Activated CD4-positive, alpha-beta T cell treated with anti-CD3 and anti-CD28 coated beads for 36 hours (primary cell): ENCODE data around the gene ELOVL4. TPM values are rescaled to one million over a fixed set of nuclear protein-coding genes. Genes with fewer than 3 reads are reported as not detected.

Experiments used
- ATAC-seq: fragments of 200-7000 bp; cut with Tn5 transposase; one replicate; pipeline ENCODE4 v1.10.0; 2021; ENCODE audit warnings: mild to moderate bottlenecking, moderate library complexity
- CTCF ChIA-PET: fragments of 350-600 bp; sonication (Branson Sonifier 250); formaldehyde crosslinking; loops from one replicate; lab custom pipeline; 2021; ENCODE audit warnings: antibody characterized with exemption; lab: Charles Lee
- POLR2A ChIA-PET: fragments of 350-600 bp; sonication (Branson Sonifier 250); formaldehyde crosslinking; loops from one replicate; lab custom pipeline; 2021; ENCODE audit warnings: antibody characterized with exemption, inconsistent platforms; lab: Charles Lee
- DNase-seq: peaks from one replicate; pipeline ENCODE4 v3.0.0-alpha.2; 2020
- H3K27ac Mint-ChIP-seq: one replicate; pipeline ENCODE4 v1.8.0; 2021; ENCODE audit warnings: mixed read lengths
- H3K27me3 Mint-ChIP-seq: one replicate; pipeline ENCODE4 v1.8.0; 2021; ENCODE audit warnings: mixed read lengths
- H3K36me3 Mint-ChIP-seq: one replicate; pipeline ENCODE4 v1.8.0; 2021; ENCODE audit warnings: low read depth, mixed read lengths
- H3K4me1 Mint-ChIP-seq: one replicate; pipeline ENCODE4 v1.8.0; 2021; ENCODE audit warnings: mixed read lengths
- H3K4me3 Mint-ChIP-seq: one replicate; pipeline ENCODE4 v1.8.0; 2021; ENCODE audit warnings: mild to moderate bottlenecking, moderate library complexity, mixed read lengths
- H3K9me3 Mint-ChIP-seq: one replicate; pipeline ENCODE4 v1.8.0; 2021; ENCODE audit warnings: low read depth, mixed read lengths
- intact Hi-C, 2 experiments: fragments of 100-400 bp; cut with DNase I in 1 of 2; cut with micrococcal nuclease in 1 of 2; formaldehyde crosslinking; loops; one replicate each; pipeline versions ENCODE4 v1.14.2 to v1.15.1; 2022 to 2024; cut with DNase I, micrococcal nuclease
- total RNA-seq, 2 experiments: library from RNA; stranded (reverse); gene quantifications; one replicate each; pipeline ENCODE4 v1.2.3, GENCODE V29; 2021

ELOVL4 gene
- total RNA-seq, 2 experiments from 2014 or later = 1.3 to 1.6 TPM

GRCh38 chr6:79909517-79909916 lies 37.8 kb downstream of the ELOVL4 start:
- Mint-ChIP-seq H3K27me3 (peaks cover 10% of the 10 kb centered on the region), H3K4me3 (no peak overlapping the region), H3K36me3 (no peaks in the 10 kb centered on the region), H3K27ac (no peak overlapping the region), H3K9me3 (no peaks in the 10 kb centered on the region), H3K4me1 (no peaks in the 10 kb centered on the region)
- no peak for DNase-seq
- intact Hi-C loops = no loop called here
- CTCF ChIA-PET = no interaction called here
- ATAC-seq = no peak
- POLR2A ChIA-PET = no interaction called here

GRCh38 chr6:79902046-79902445 lies 45.3 kb downstream of the ELOVL4 start:
- H3K4me3 Mint-ChIP-seq = no peak overlapping the region
- POLR2A ChIA-PET = no interaction called here
- H3K9me3 Mint-ChIP-seq = no peaks in the 10 kb centered on the region
- no peaks in the 10 kb centered on the region for H3K4me1 Mint-ChIP-seq
- peaks cover 6% of the 10 kb centered on the region for H3K27me3 Mint-ChIP-seq
- H3K27ac Mint-ChIP-seq = no peak overlapping the region
- no peak for DNase-seq
- ATAC-seq = no peak
- CTCF ChIA-PET = interaction anchor here (0.7 to 1.1 kb wide), 3 partner anchors 33 to 96 kb away, joined by 3 read pairs; no protein-coding TSS in a partner anchor
- H3K36me3 Mint-ChIP-seq = no peaks in the 10 kb centered on the region
- intact Hi-C loops = no loop called here

GRCh38 chr6:79898076-79898475 lies 49.3 kb downstream of the ELOVL4 start:
- Mint-ChIP-seq H3K4me1 (no peaks in the 10 kb centered on the region), H3K4me3 (no peak overlapping the region), H3K27ac (no peak overlapping the region), H3K9me3 (no peaks in the 10 kb centered on the region), H3K27me3 (peaks cover 2% of the 10 kb centered on the region), H3K36me3 (no peaks in the 10 kb centered on the region)
- ATAC-seq (no peak), DNase-seq (no peak)
- POLR2A ChIA-PET = interaction anchor here (0.6 kb wide), 1 partner anchor 893 kb away, joined by 3 read pairs; no protein-coding TSS in a partner anchor
- intact Hi-C loops = no loop called here
- CTCF ChIA-PET = interaction anchor here (0.6 to 1.5 kb wide), 5 partner anchors 22 to 195 kb away, joined by 3 to 6 read pairs (median 3); no protein-coding TSS in a partner anchor

GRCh38 chr6:79896075-79896449 lies 51.3 kb downstream of the ELOVL4 start:
- Mint-ChIP-seq H3K9me3 (peaks cover 3% of the 10 kb centered on the region), H3K36me3 (no peaks in the 10 kb centered on the region), H3K27me3 (peaks cover 2% of the 10 kb centered on the region), H3K4me1 (no peaks in the 10 kb centered on the region), H3K27ac (no peak overlapping the region), H3K4me3 (no peak overlapping the region)
- ATAC-seq = no peak
- intact Hi-C loops = no loop called here
- ChIA-PET POLR2A (no interaction called here), CTCF (interaction anchor here (1.4 kb wide), 1 partner anchor 54 kb away, joined by 3 read pairs; no protein-coding TSS in a partner anchor)
- DNase-seq = no peak

- peaks cover 4% of the 10 kb centered on the region for H3K27me3 Mint-ChIP-seq
- H3K9me3 Mint-ChIP-seq = peaks cover 7% of the 10 kb centered on the region
- no peak for DNase-seq
- POLR2A ChIA-PET = no interaction called here
- H3K4me3 Mint-ChIP-seq = no peak overlapping the region
- CTCF ChIA-PET = interaction anchor here (1.4 kb wide), 1 partner anchor 54 kb away, joined by 3 read pairs; no protein-coding TSS in a partner anchor
- H3K27ac Mint-ChIP-seq = no peak overlapping the region
- H3K4me1 Mint-ChIP-seq = no peaks in the 10 kb centered on the region
- intact Hi-C loops = no loop called here
- ATAC-seq = no peak
- no peaks in the 10 kb centered on the region for H3K36me3 Mint-ChIP-seq
Measured at GRCh38 chr6:79895382-79896074, 51.8 kb downstream of the ELOVL4 start.

GRCh38 chr6:79894939-79895338 lies 52.4 kb downstream of the ELOVL4 start:
- H3K9me3 Mint-ChIP-seq = peaks cover 7% of the 10 kb centered on the region
- ChIA-PET POLR2A (no interaction called here), CTCF (no interaction called here)
- intact Hi-C loops = no loop called here
- no peaks in the 10 kb centered on the region for H3K36me3 Mint-ChIP-seq
- DNase-seq (no peak), ATAC-seq (no peak)
- H3K4me1 Mint-ChIP-seq = no peaks in the 10 kb centered on the region
- no peak overlapping the region for H3K4me3 Mint-ChIP-seq
- no peak overlapping the region for H3K27ac Mint-ChIP-seq
- peaks cover 7% of the 10 kb centered on the region for H3K27me3 Mint-ChIP-seq

- intact Hi-C loops = no loop called here
- ChIA-PET POLR2A (no interaction called here), CTCF (interaction anchor here (1.0 kb wide), 1 partner anchor 19 kb away, joined by 5 read pairs; no protein-coding TSS in a partner anchor)
- Mint-ChIP-seq H3K4me3 (no peak overlapping the region), H3K27ac (no peak overlapping the region), H3K27me3 (peaks cover 8% of the 10 kb centered on the region), H3K4me1 (no peaks in the 10 kb centered on the region), H3K9me3 (peaks cover 7% of the 10 kb centered on the region), H3K36me3 (no peaks in the 10 kb centered on the region)
- ATAC-seq (no peak), DNase-seq (no peak)
Measured at GRCh38 chr6:79888587-79888986, 58.8 kb downstream of the ELOVL4 start.

GRCh38 chr6:79878142-79878748 lies 69.1 kb downstream of the ELOVL4 start:
- H3K27ac Mint-ChIP-seq = no peak overlapping the region
- H3K4me3 Mint-ChIP-seq = no peak overlapping the region
- no peaks in the 10 kb centered on the region for H3K4me1 Mint-ChIP-seq
- peaks cover 33% of the 10 kb centered on the region for H3K27me3 Mint-ChIP-seq
- H3K36me3 Mint-ChIP-seq = no peaks in the 10 kb centered on the region
- no peak for DNase-seq
- ChIA-PET POLR2A (no interaction called here), CTCF (interaction anchor here (1.0 to 1.1 kb wide), 2 partner anchors 9 to 10 kb away, joined by 4 read pairs; no protein-coding TSS in a partner anchor)
- intact Hi-C loops = no loop called here
- ATAC-seq = no peak
- H3K9me3 Mint-ChIP-seq = peaks cover 2% of the 10 kb centered on the region

- Mint-ChIP-seq H3K27me3 (peaks cover 16% of the 10 kb centered on the region), H3K36me3 (no peaks in the 10 kb centered on the region), H3K9me3 (peaks cover 2% of the 10 kb centered on the region), H3K4me3 (no peak overlapping the region), H3K27ac (no peak overlapping the region), H3K4me1 (peaks cover 6% of the 10 kb centered on the region)
- ATAC-seq (no peak), DNase-seq (no peak)
- intact Hi-C loops = no loop called here
- ChIA-PET POLR2A (no interaction called here), CTCF (interaction anchor here (0.6 to 0.7 kb wide), 2 partner anchors 12 to 173 kb away, joined by 3 read pairs; no protein-coding TSS in a partner anchor)
Measured at GRCh38 chr6:79874531-79875134, 72.7 kb downstream of the ELOVL4 start.

- no peaks in the 10 kb centered on the region for H3K36me3 Mint-ChIP-seq
Measured at GRCh38 chr6:79872986-79873385, 74.4 kb downstream of the ELOVL4 start.

GRCh38 chr6:79872303-79872702 lies 75.0 kb downstream of the ELOVL4 start:
- H3K9me3 Mint-ChIP-seq = no peaks in the 10 kb centered on the region
- H3K4me3 Mint-ChIP-seq = no peak overlapping the region
- CTCF ChIA-PET = no interaction called here
- no peak for DNase-seq
- H3K27ac Mint-ChIP-seq = no peak overlapping the region
- H3K27me3 Mint-ChIP-seq = peaks cover 13% of the 10 kb centered on the region
- H3K4me1 Mint-ChIP-seq = peaks cover 8% of the 10 kb centered on the region
- intact Hi-C loops = no loop called here
- POLR2A ChIA-PET = no interaction called here
- no peaks in the 10 kb centered on the region for H3K36me3 Mint-ChIP-seq
- ATAC-seq = no peak

More at GRCh38 chr6:79872986-79873385, 74.4 kb downstream of the ELOVL4 start:
- POLR2A ChIA-PET = no interaction called here
- ATAC-seq = no peak
- peaks cover 8% of the 10 kb centered on the region for H3K4me1 Mint-ChIP-seq
- DNase-seq = no peak
- intact Hi-C loops = no loop called here
- peaks cover 13% of the 10 kb centered on the region for H3K27me3 Mint-ChIP-seq
- H3K27ac Mint-ChIP-seq = no peak overlapping the region
- CTCF ChIA-PET = interaction anchor here (1.1 kb wide), 1 partner anchor 1881 kb away, joined by 4 read pairs; no protein-coding TSS in a partner anchor
- H3K9me3 Mint-ChIP-seq = no peaks in the 10 kb centered on the region
- H3K4me3 Mint-ChIP-seq = no peak overlapping the region
